Astrocyte (in vitro differentiated cells and primary cell): ENCODE measurements around the gene MAP1B. TPM values are rescaled to one million over a fixed set of nuclear protein-coding genes. Genes with fewer than 3 reads are reported as not detected.
A peak's percentile ranks its signal among the peaks of the same experiment; 100 is the strongest.

Experiments used
- DNase-seq: peaks from one replicate; pipeline ENCODE4 v3.0.0-alpha.2; 2010; ENCODE audit warnings: low read depth
- FAIRE-seq: peaks from 2 replicates; lab custom pipeline; 2011; peaks lifted over from hg19 to GRCh38; lab: Jason Lieb, UNC
- H2AFZ ChIP-seq: 2 replicates; pipeline ENCODE4 v1.6.0; 2012; ENCODE audit warnings: low read depth, low read length, inconsistent platforms
- H3K27ac ChIP-seq: 2 replicates; pipeline ENCODE4 v1.5.1; 2011; ENCODE audit warnings: low read depth, low read length, inconsistent platforms
- H3K27me3 ChIP-seq: 2 replicates; pipeline ENCODE4 v1.6.0; 2011; ENCODE audit warnings: low read length, inconsistent platforms; ENCODE audit not compliant: insufficient read depth
- H3K36me3 ChIP-seq: 2 replicates; pipeline ENCODE4 v1.5.1; 2011; ENCODE audit warnings: low read length, inconsistent platforms; ENCODE audit not compliant: insufficient read depth
- H3K4me1 ChIP-seq: 2 replicates; pipeline ENCODE4 v1.5.1; 2011; ENCODE audit warnings: low read length, inconsistent platforms; ENCODE audit not compliant: insufficient read depth
- H3K4me2 ChIP-seq: 2 replicates; pipeline ENCODE4 v1.6.0; 2012; ENCODE audit warnings: low read length, inconsistent platforms
- H3K4me3 ChIP-seq: 2 replicates; pipeline ENCODE4 v1.5.1; 2011; ENCODE audit warnings: low read depth, mild to moderate bottlenecking, low read length, inconsistent platforms; ENCODE audit not compliant: insufficient read depth
- H3K79me2 ChIP-seq: 2 replicates; pipeline ENCODE4 v1.6.0; 2012; ENCODE audit warnings: mild to moderate bottlenecking, low read length, inconsistent platforms; ENCODE audit not compliant: insufficient read depth
- H3K9ac ChIP-seq: 2 replicates; pipeline ENCODE4 v1.6.0; 2012; ENCODE audit warnings: mild to moderate bottlenecking, low read length, inconsistent platforms
- H3K9me3 ChIP-seq: 2 replicates; pipeline ENCODE4 v1.5.1; 2012; ENCODE audit warnings: low read depth, mild to moderate bottlenecking, low read length, inconsistent platforms; ENCODE audit not compliant: insufficient read depth
- H4K20me1 ChIP-seq: 2 replicates; pipeline ENCODE4 v1.6.0; 2012; ENCODE audit warnings: low read length, inconsistent platforms; ENCODE audit not compliant: insufficient read depth
- H3K27ac Mint-ChIP-seq: one replicate; pipeline ENCODE4 v1.8.0; 2021; ENCODE audit warnings: mild to moderate bottlenecking, mixed read lengths; ENCODE audit not compliant: unreplicated experiment
- H3K27me3 Mint-ChIP-seq: one replicate; pipeline ENCODE4 v1.8.0; 2021; ENCODE audit warnings: low read depth, mixed read lengths; ENCODE audit not compliant: unreplicated experiment
- H3K36me3 Mint-ChIP-seq: one replicate; pipeline ENCODE4 v1.8.0; 2021; ENCODE audit warnings: low read depth, mixed read lengths; ENCODE audit not compliant: unreplicated experiment
- H3K4me1 Mint-ChIP-seq: one replicate; pipeline ENCODE4 v1.8.0; 2021; ENCODE audit warnings: low read depth, mixed read lengths; ENCODE audit not compliant: unreplicated experiment
- H3K4me3 Mint-ChIP-seq: one replicate; pipeline ENCODE4 v1.8.0; 2021; ENCODE audit warnings: mild to moderate bottlenecking, moderate library complexity, mixed read lengths; ENCODE audit not compliant: unreplicated experiment
- H3K9me3 Mint-ChIP-seq: one replicate; pipeline ENCODE4 v1.8.0; 2021; ENCODE audit warnings: mild to moderate bottlenecking, mixed read lengths; ENCODE audit not compliant: unreplicated experiment
- EZH2 ChIP-seq: IDR thresholded peaks from 2 replicates; pipeline ENCODE4 v1.6.1; 2012; ENCODE audit warnings: mild to moderate bottlenecking, low read length, inconsistent platforms; ENCODE audit not compliant: insufficient read depth
- total RNA-seq: library from RNA; stranded (reverse); gene quantifications from 2 replicates; pipeline ENCODE4 v1.2.1, GENCODE V29; 2021
- TF ChIP-seq, protein P1 (sequence below): IDR thresholded peaks from 2 replicates; pipeline ENCODE4 v1.5.1; 2011; ENCODE audit warnings: low read depth, mild to moderate bottlenecking, inconsistent platforms, low read length, moderate library complexity; ENCODE audit not compliant: insufficient read depth

Gene MAP1B
- total RNA-seq, 1 donor from 2014 or later: 476 TPM

- Mint-ChIP-seq H3K4me1 (peaks cover 58% of the 10 kb centered on the region), H3K4me3 (no peak overlapping the region), H3K36me3 (no peaks in the 10 kb centered on the region), H3K27ac (peak overlapping the region; percentile 75), H3K27me3 (no peaks in the 10 kb centered on the region), H3K9me3 (no peaks in the 10 kb centered on the region)
- Histone ChIP-seq H3K36me3 (peaks cover 13% of the 10 kb centered on the region), H3K27me3 (no peaks in the 10 kb centered on the region), H2AFZ (no peak overlapping the region), H4K20me1 (no peaks in the 10 kb centered on the region), H3K4me3 (no peak overlapping the region), H3K4me1 (peaks cover 37% of the 10 kb centered on the region), H3K4me2 (peak overlapping the region; percentile 57), H3K9me3 (no peaks in the 10 kb centered on the region), H3K27ac (peak overlapping the region; percentile 73), H3K79me2 (no peaks in the 10 kb centered on the region), H3K9ac (peak overlapping the region; percentile 59)
- no peak for TF ChIP-seq EZH2
- TF ChIP-seq, protein P1, sequence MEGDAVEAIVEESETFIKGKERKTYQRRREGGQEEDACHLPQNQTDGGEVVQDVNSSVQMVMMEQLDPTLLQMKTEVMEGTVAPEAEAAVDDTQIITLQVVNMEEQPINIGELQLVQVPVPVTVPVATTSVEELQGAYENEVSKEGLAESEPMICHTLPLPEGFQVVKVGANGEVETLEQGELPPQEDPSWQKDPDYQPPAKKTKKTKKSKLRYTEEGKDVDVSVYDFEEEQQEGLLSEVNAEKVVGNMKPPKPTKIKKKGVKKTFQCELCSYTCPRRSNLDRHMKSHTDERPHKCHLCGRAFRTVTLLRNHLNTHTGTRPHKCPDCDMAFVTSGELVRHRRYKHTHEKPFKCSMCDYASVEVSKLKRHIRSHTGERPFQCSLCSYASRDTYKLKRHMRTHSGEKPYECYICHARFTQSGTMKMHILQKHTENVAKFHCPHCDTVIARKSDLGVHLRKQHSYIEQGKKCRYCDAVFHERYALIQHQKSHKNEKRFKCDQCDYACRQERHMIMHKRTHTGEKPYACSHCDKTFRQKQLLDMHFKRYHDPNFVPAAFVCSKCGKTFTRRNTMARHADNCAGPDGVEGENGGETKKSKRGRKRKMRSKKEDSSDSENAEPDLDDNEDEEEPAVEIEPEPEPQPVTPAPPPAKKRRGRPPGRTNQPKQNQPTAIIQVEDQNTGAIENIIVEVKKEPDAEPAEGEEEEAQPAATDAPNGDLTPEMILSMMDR: no peak
- DNase-seq (no peak), FAIRE-seq (no peak)
Observed at GRCh38 chr5:72234868-72235267, 127.6 kb downstream of the MAP1B start.

DNA sequence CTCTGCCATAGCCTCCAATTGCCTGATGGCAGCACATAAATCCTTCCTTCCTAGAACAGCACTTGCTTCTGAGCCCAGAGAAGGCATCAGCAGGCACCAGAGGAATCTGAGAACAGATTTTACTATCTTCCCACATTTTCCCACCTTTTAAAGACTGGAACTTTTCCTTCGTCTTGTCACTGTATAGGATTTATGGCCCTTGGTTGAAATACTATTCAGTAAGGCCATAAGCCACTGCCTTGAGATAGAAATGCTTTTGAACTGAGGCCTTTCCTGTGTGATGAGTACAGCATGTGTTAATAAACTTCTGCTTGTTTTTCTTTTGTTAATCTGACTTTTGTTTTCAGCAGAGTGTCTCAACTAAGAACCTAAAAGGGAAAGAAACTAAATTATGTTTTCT is 128.4 kb downstream of the MAP1B start:
- H3K4me2 ChIP-seq: no peak overlapping the region
- H3K4me3 Mint-ChIP-seq: no peak overlapping the region
- H3K27me3 ChIP-seq: no peaks in the 10 kb centered on the region
- FAIRE-seq (peak; percentile 34), DNase-seq (no peak)
- no peak overlapping the region for H3K9ac ChIP-seq
- H3K4me1 Mint-ChIP-seq: peaks cover 52% of the 10 kb centered on the region
- no peak overlapping the region for H3K27ac ChIP-seq
- no peak overlapping the region for H2AFZ ChIP-seq
- H3K4me1 ChIP-seq: peaks cover 36% of the 10 kb centered on the region
- no peak overlapping the region for H3K27ac Mint-ChIP-seq
- no peaks in the 10 kb centered on the region for H3K79me2 ChIP-seq
- H3K9me3 ChIP-seq: no peaks in the 10 kb centered on the region
- H3K4me3 ChIP-seq: no peak overlapping the region
- no peaks in the 10 kb centered on the region for H3K27me3 Mint-ChIP-seq
- no peaks in the 10 kb centered on the region for H3K9me3 Mint-ChIP-seq
- H3K36me3 ChIP-seq: peaks cover 13% of the 10 kb centered on the region
- no peaks in the 10 kb centered on the region for H3K36me3 Mint-ChIP-seq
- H4K20me1 ChIP-seq: no peaks in the 10 kb centered on the region
- TF ChIP-seq, protein P1: no peak
- no peak for TF ChIP-seq EZH2

DNA sequence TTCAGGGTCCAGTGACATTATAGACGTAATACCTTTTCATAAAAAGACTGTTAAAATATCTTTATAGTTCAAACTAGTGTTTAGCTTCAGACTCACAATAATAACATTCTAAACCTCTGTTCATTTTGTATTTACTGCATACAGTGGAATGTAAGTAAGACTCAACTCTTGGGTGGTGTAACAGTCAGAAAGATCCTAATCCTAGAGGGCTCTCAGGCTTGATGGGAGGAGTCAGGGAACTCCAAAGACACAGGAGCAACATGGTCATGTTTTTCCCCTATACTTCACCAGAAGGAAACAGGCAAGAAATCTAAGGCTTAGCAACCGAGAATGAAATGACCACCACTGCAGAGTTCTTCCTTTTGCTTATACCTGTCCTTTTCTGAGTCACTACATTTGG is 130.1 kb downstream of the MAP1B start:
- peaks cover 8% of the 10 kb centered on the region for H3K36me3 ChIP-seq
- TF ChIP-seq, protein P1: no peak
- TF ChIP-seq EZH2: no peak

More for the DNA sequence above, 130.1 kb downstream of the MAP1B start:
- Mint-ChIP-seq H3K27me3 (no peaks in the 10 kb centered on the region), H3K9me3 (no peaks in the 10 kb centered on the region), H3K27ac (no peak overlapping the region), H3K4me3 (no peak overlapping the region), H3K36me3 (no peaks in the 10 kb centered on the region), H3K4me1 (peaks cover 42% of the 10 kb centered on the region)
- Histone ChIP-seq H3K27ac (no peak overlapping the region), H3K9ac (no peak overlapping the region), H3K4me2 (no peak overlapping the region), H3K79me2 (peaks cover 2% of the 10 kb centered on the region), H3K4me1 (peaks cover 25% of the 10 kb centered on the region), H4K20me1 (no peaks in the 10 kb centered on the region), H3K4me3 (no peak overlapping the region), H2AFZ (no peak overlapping the region), H3K9me3 (no peaks in the 10 kb centered on the region), H3K27me3 (no peaks in the 10 kb centered on the region)
- FAIRE-seq: no peak
- no peak for DNase-seq
